Activated T-helper 2 cell treated with anti-CD3 and anti-CD28 coated beads, Interferon-gamma antibody, Interleukin-2, Interleukin-4, amounts not matched to agents 10 μg/mL and 5 μg/mL and 100 μg/mL, durations not matched to agents 14 hours and 24 hours and 36 hours (primary cell): ENCODE data around the gene TOLLIP. TPM values are rescaled to one million over a fixed set of nuclear protein-coding genes. Genes with fewer than 3 reads are reported as not detected.
"Not testable (repeated sequence)": the region's sequence is repeated elsewhere in the genome, so short reads cannot be mapped to it uniquely, and the experiment has no call there.

Experiments used
- DNase-seq: peaks from one replicate; pipeline ENCODE4 v3.0.0; 2021; ENCODE audit warnings: low spot score
- H3K27ac Mint-ChIP-seq: one replicate; pipeline ENCODE4 v1.8.0; 2021; ENCODE audit warnings: mixed read lengths
- H3K27me3 Mint-ChIP-seq: one replicate; pipeline ENCODE4 v1.8.0; 2021; ENCODE audit warnings: low read depth, mixed read lengths
- H3K36me3 Mint-ChIP-seq: one replicate; pipeline ENCODE4 v1.8.0; 2021; ENCODE audit warnings: low read depth, mixed read lengths
- H3K4me1 Mint-ChIP-seq: one replicate; pipeline ENCODE4 v1.8.0; 2021; ENCODE audit warnings: low read depth, mixed read lengths
- H3K4me3 Mint-ChIP-seq: one replicate; pipeline ENCODE4 v1.8.0; 2021; ENCODE audit warnings: low read depth, mild to moderate bottlenecking, moderate library complexity, mixed read lengths
- H3K9me3 Mint-ChIP-seq: one replicate; pipeline ENCODE4 v1.8.0; 2021; ENCODE audit warnings: mixed read lengths
- intact Hi-C: fragments of 100-400 bp; cut with micrococcal nuclease; formaldehyde crosslinking; loops from one replicate; pipeline ENCODE4 v1.15.1; 2023
- total RNA-seq: library from RNA; stranded (reverse); gene quantifications from 2 replicates; pipeline ENCODE4 v1.2.3, GENCODE V29; 2022

Gene TOLLIP
- total RNA-seq, 1 donor from 2014 or later, result 35.0 TPM

DNA sequence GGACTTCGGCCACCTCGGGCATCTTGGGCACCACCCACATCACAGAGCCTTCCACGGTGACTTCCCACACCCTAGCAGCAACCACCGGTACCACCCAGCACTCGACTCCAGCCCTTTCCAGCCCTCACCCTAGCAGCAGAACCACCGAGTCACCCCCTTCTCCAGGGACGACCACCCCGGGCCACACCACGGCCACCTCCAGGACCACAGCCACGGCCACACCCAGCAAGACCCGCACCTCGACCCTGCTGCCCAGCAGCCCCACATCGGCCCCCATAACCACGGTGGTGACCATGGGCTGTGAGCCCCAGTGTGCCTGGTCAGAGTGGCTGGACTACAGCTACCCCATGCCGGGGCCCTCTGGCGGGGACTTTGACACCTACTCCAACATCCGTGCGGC, 65.9 kb downstream of the TOLLIP start:
- H3K4me1 Mint-ChIP-seq, H3K36me3 Mint-ChIP-seq: not testable (repeated sequence)
- H3K9me3 Mint-ChIP-seq, result peaks cover 10% of the 10 kb centered on the region

GRCh38 chr11:1242751-1243150, 66.7 kb downstream of the TOLLIP start:
- H3K36me3 Mint-ChIP-seq, DNase-seq, H3K4me1 Mint-ChIP-seq, H3K4me3 Mint-ChIP-seq, H3K27me3 Mint-ChIP-seq, H3K27ac Mint-ChIP-seq, intact Hi-C loops: not testable (repeated sequence)
- H3K9me3 Mint-ChIP-seq, result peaks cover 10% of the 10 kb centered on the region

More for the DNA sequence above, 65.9 kb downstream of the TOLLIP start:
- DNase-seq, H3K4me3 Mint-ChIP-seq, H3K27ac Mint-ChIP-seq, intact Hi-C loops, H3K27me3 Mint-ChIP-seq: not testable (repeated sequence)

DNA sequence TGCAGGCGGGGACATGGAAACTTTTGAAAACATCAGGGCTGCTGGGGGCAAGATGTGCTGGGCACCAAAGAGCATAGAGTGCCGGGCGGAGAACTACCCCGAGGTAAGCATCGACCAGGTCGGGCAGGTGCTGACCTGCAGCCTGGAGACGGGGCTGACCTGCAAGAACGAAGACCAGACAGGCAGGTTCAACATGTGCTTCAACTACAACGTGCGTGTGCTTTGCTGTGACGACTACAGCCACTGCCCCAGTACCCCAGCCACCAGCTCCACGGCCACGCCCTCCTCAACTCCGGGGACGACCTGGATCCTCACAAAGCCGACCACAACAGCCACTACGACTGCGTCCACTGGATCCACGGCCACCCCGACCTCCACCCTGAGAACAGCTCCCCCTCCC, 67.1 kb downstream of the TOLLIP start:
- no peak for DNase-seq
- Mint-ChIP-seq H3K27me3 (no peaks in the 10 kb centered on the region), H3K4me3 (no peak overlapping the region), H3K9me3 (peaks cover 10% of the 10 kb centered on the region), H3K36me3 (no peaks in the 10 kb centered on the region), H3K4me1 (no peaks in the 10 kb centered on the region), H3K27ac (no peak overlapping the region)
- intact Hi-C loops, result no loop called here

DNA sequence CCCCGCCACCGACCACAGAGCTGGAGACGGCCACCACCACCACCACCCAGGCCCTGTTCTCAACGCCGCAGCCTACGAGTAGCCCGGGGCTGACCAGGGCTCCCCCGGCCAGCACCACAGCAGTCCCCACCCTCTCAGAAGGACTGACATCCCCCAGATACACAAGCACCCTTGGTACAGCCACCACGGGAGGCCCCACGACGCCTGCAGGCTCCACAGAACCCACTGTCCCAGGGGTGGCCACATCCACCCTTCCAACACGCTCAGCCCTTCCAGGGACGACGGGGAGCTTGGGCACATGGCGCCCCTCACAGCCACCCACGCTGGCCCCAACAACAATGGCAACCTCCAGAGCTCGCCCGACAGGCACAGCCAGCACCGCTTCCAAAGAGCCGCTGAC, 67.7 kb downstream of the TOLLIP start:
- Mint-ChIP-seq H3K27ac (no peak overlapping the region), H3K4me3 (no peak overlapping the region), H3K27me3 (no peaks in the 10 kb centered on the region), H3K9me3 (peaks cover 10% of the 10 kb centered on the region), H3K4me1 (no peaks in the 10 kb centered on the region), H3K36me3 (no peaks in the 10 kb centered on the region)
- no peak for DNase-seq
- intact Hi-C loops, result no loop called here

DNA sequence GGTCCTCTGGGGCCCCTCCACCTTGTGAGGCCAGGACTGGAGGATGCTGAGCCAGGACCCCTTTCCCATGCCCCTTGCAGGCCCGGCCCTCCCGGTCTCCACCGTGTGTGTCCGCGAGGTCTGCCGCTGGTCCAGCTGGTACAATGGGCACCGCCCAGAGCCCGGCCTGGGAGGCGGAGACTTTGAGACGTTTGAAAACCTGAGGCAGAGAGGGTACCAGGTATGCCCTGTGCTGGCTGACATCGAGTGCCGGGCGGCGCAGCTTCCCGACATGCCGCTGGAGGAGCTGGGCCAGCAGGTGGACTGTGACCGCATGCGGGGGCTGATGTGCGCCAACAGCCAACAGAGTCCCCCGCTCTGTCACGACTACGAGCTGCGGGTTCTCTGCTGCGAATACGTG, 68.7 kb downstream of the TOLLIP start:
- H3K9me3 Mint-ChIP-seq, result peaks cover 6% of the 10 kb centered on the region
- H3K36me3 Mint-ChIP-seq, result no peaks in the 10 kb centered on the region
- H3K27me3 Mint-ChIP-seq, result no peaks in the 10 kb centered on the region
- H3K4me1 Mint-ChIP-seq, result no peaks in the 10 kb centered on the region
- H3K27ac Mint-ChIP-seq, result no peak overlapping the region
- DNase-seq, result no peak
- intact Hi-C loops, result no loop called here
- no peak overlapping the region for H3K4me3 Mint-ChIP-seq

DNA sequence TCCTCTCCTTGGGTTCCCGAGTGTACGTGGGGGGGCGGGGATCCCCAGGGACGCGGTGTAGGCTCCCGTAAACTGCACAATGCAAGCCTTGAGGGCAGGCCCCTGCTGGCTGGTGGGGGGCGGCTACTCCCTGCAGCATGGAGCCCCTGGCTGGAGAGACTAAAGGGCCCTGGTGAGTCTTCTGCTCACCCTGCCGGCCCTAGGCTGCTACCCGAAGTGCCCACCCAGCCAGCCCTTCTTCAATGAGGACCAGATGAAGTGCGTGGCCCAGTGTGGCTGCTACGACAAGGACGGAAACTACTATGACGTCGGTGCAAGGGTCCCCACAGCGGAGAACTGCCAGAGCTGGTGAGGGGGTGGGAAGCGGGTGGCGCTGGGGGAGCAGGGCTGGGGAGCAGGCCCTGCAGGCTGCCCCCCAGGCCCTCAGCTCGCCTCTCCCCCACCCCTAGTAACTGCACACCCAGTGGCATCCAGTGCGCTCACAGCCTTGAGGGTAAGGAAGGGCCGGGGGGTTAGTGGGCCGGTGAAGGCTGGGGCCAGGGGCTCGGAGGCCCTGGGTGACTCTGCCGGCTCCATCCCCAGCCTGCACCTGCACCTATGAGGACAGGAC, 69.7 kb downstream of the TOLLIP start:
- Mint-ChIP-seq H3K4me1 (no peaks in the 10 kb centered on the region), H3K9me3 (peaks cover 6% of the 10 kb centered on the region), H3K36me3 (no peaks in the 10 kb centered on the region), H3K27me3 (no peaks in the 10 kb centered on the region), H3K4me3 (no peak overlapping the region), H3K27ac (no peak overlapping the region)
- no peak for DNase-seq
- intact Hi-C loops, result no loop called here

DNA sequence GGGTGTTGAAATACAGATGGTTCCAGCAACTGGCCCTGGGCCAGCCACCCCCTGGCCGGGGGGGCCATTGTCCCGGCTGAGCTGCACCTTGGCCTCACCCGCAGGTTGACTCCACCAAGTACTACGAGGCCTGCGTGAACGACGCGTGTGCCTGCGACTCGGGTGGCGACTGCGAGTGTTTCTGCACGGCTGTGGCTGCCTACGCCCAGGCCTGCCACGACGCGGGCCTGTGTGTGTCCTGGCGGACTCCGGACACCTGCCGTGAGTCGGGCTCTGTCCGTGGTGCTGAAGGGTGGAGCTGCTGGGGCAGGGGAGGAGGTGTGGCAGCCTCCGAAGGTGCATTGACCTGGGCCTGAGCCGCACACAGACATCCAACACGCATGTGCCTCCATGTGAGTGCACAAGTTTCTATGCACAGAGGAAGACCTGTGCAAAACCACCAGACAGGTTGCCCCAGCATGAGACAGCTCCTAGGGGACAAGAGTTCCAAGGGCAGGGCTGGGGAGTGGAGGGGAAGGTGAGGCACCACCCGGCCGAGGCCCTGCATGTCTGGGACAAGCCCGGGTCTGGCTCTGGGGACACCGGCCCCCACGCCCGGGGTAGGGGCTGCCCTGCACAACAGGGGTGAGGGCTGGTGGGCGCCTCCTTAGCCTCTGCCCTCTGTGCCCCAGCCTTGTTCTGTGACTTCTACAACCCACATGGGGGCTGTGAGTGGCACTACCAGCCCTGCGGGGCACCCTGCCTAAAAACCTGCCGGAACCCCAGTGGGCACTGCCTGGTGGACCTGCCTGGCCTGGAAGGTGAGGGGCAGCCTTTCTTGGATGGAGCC, 70.5 kb downstream of the TOLLIP start:
- no peak for DNase-seq
- H3K27ac Mint-ChIP-seq, result no peak overlapping the region
- intact Hi-C loops, result no loop called here
- H3K27me3 Mint-ChIP-seq, result no peaks in the 10 kb centered on the region
- no peaks in the 10 kb centered on the region for H3K4me1 Mint-ChIP-seq
- peaks cover 6% of the 10 kb centered on the region for H3K9me3 Mint-ChIP-seq
- no peak overlapping the region for H3K4me3 Mint-ChIP-seq
- H3K36me3 Mint-ChIP-seq, result no peaks in the 10 kb centered on the region

GRCh38 chr11:1237851-1238250, 71.6 kb downstream of the TOLLIP start:
- DNase-seq, result no peak
- H3K36me3 Mint-ChIP-seq, result no peaks in the 10 kb centered on the region
- H3K4me1 Mint-ChIP-seq, result no peaks in the 10 kb centered on the region
- no peak overlapping the region for H3K4me3 Mint-ChIP-seq
- intact Hi-C loops, result no loop called here
- H3K27ac Mint-ChIP-seq, result no peak overlapping the region
- H3K9me3 Mint-ChIP-seq, result peaks cover 6% of the 10 kb centered on the region
- H3K27me3 Mint-ChIP-seq, result no peaks in the 10 kb centered on the region

GRCh38 chr11:1237128-1237580, 72.3 kb downstream of the TOLLIP start:
- Mint-ChIP-seq H3K27me3 (no peaks in the 10 kb centered on the region), H3K36me3 (no peaks in the 10 kb centered on the region), H3K27ac (no peak overlapping the region), H3K4me1 (no peaks in the 10 kb centered on the region), H3K4me3 (no peak overlapping the region), H3K9me3 (no peaks in the 10 kb centered on the region)
- DNase-seq, result no peak
- intact Hi-C loops, result no loop called here

GRCh38 chr11:1236316-1237127, 72.9 kb downstream of the TOLLIP start:
- no peaks in the 10 kb centered on the region for H3K27me3 Mint-ChIP-seq
- intact Hi-C loops, result no loop called here
- no peak for DNase-seq
- no peak overlapping the region for H3K27ac Mint-ChIP-seq
- no peak overlapping the region for H3K4me3 Mint-ChIP-seq
- no peaks in the 10 kb centered on the region for H3K9me3 Mint-ChIP-seq
- no peaks in the 10 kb centered on the region for H3K4me1 Mint-ChIP-seq
- no peaks in the 10 kb centered on the region for H3K36me3 Mint-ChIP-seq

GRCh38 chr11:1235901-1236315, 73.5 kb downstream of the TOLLIP start:
- no peaks in the 10 kb centered on the region for H3K27me3 Mint-ChIP-seq
- no peak overlapping the region for H3K27ac Mint-ChIP-seq
- DNase-seq, result no peak
- no peaks in the 10 kb centered on the region for H3K9me3 Mint-ChIP-seq
- H3K36me3 Mint-ChIP-seq, result no peaks in the 10 kb centered on the region
- intact Hi-C loops, result no loop called here
- H3K4me3 Mint-ChIP-seq, result no peak overlapping the region
- H3K4me1 Mint-ChIP-seq, result no peaks in the 10 kb centered on the region

DNA sequence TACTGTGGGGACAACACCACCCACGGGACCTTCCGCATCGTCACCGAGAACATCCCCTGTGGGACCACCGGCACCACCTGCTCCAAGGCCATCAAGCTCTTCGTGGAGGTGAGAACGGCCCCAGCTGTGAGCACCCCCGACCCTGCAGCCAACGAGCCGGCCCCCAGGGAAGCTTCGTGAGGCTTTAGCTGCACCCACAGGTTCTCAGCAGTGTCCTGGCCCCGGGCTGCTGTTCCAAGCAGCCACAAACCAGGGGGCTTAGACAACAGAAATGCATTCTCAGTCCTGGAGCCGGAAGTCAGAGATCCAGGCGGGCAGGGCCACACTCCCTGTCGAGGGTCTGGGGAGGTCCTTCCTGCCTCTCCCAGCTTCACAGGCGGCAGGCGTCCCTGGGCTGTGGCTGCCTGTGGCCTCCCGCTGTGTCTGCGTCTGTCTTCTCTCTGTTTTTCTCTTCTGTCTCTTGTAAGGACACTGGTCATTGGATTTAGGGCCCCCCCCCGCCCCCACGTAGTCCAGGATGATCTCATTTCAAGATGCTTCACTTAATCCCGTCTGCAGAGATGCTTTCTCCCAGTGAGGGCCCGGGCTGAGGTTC, 74.0 kb downstream of the TOLLIP start:
- H3K27me3 Mint-ChIP-seq, result no peaks in the 10 kb centered on the region
- no peak for DNase-seq
- H3K36me3 Mint-ChIP-seq, result no peaks in the 10 kb centered on the region
- no peak overlapping the region for H3K4me3 Mint-ChIP-seq
- H3K27ac Mint-ChIP-seq, result no peak overlapping the region
- intact Hi-C loops, result no loop called here
- H3K9me3 Mint-ChIP-seq, result no peaks in the 10 kb centered on the region
- no peaks in the 10 kb centered on the region for H3K4me1 Mint-ChIP-seq
